GM21529 (cell line): Measurements from ENCODE around the gene SYT17.

ENCODE experiments used
- ATAC-seq: cut with Tn5 transposase; IDR thresholded peaks from one replicate; pipeline ENCODE4 v1.9.1; 2021; ENCODE audit not compliant: unreplicated experiment

Gene SYT17

GRCh38 chr16:19245326-19245925 is 77.4 kb downstream of the SYT17 start:
- no peak for ATAC-seq

GRCh38 chr16:19252904-19253303 is 84.9 kb downstream of the SYT17 start:
- ATAC-seq, result no peak

- ATAC-seq, result no peak
Observed at GRCh38 chr16:19254611-19255010, 86.6 kb downstream of the SYT17 start.

- no peak for ATAC-seq
Observed at GRCh38 chr16:19264123-19264673, 96.2 kb downstream of the SYT17 start.

- no peak for ATAC-seq
Observed at GRCh38 chr16:19265380-19265930, 97.4 kb downstream of the SYT17 start.

GRCh38 chr16:19266774-19267173 is 98.7 kb downstream of the SYT17 start:
- ATAC-seq, result no peak

GRCh38 chr16:19269098-19269497 is 101.1 kb downstream of the SYT17 start:
- no peak for ATAC-seq

GRCh38 chr16:19274165-19274797 is 106.2 kb downstream of the SYT17 start:
- ATAC-seq, result no peak

GRCh38 chr16:19278403-19278802 is 110.4 kb downstream of the SYT17 start:
- no peak for ATAC-seq

- ATAC-seq, result no peak
Observed at GRCh38 chr16:19281246-19281645, 113.2 kb downstream of the SYT17 start.

GRCh38 chr16:19282101-19282500 is 114.1 kb downstream of the SYT17 start:
- ATAC-seq, result no peak

GRCh38 chr16:19283637-19284036 is 115.6 kb downstream of the SYT17 start:
- ATAC-seq, result no peak

GRCh38 chr16:19284207-19284606 is 116.2 kb downstream of the SYT17 start:
- no peak for ATAC-seq

- no peak for ATAC-seq
Observed at GRCh38 chr16:19285431-19285830, 117.4 kb downstream of the SYT17 start, which contains the start of gene CLEC19A. Gene CLEC19A, plus strand, starts transcription at chr16:19285731. Its CDS starts 121 bp downstream, at chr16:19285852.

GRCh38 chr16:19286827-19287226 is 118.8 kb downstream of the SYT17 start:
- no peak for ATAC-seq

GRCh38 chr16:19287241-19287640 is 119.2 kb downstream of the SYT17 start:
- ATAC-seq, result no peak

GRCh38 chr16:19288872-19289799 is 121.1 kb downstream of the SYT17 start:
- no peak for ATAC-seq

GRCh38 chr16:19289811-19290485 is 121.9 kb downstream of the SYT17 start:
- no peak for ATAC-seq

GRCh38 chr16:19290860-19291259 is 122.8 kb downstream of the SYT17 start:
- no peak for ATAC-seq

GRCh38 chr16:19291475-19291874 is 123.4 kb downstream of the SYT17 start:
- no peak for ATAC-seq

- ATAC-seq, result no peak
Observed at GRCh38 chr16:19292186-19292585, 124.1 kb downstream of the SYT17 start.
